Uterus (tissue), 2 donors: ENCODE measurements around the gene CRHR2.

Experiments
- POLR2A ChIP-seq, 2 donors: fragments of 450-650 bp; IDR thresholded peaks; one replicate each; pipeline ENCODE4 v1.6.1; 2016; ENCODE audit warnings: antibody characterized with exemption in 2 of 2, mild to moderate bottlenecking in 1 of 2, moderate library complexity in 1 of 2
- TF ChIP-seq, protein P1 (sequence below), 4 experiments: fragments of 200-600 bp in 2 of 4; fragments of 450-650 bp in 2 of 4; sonication (generic) in 2 of 4; IDR thresholded peaks; one replicate each; pipeline ENCODE4 v1.5.1; 2016 to 2019; ENCODE audit warnings: antibody characterized with exemption in 4 of 4, mild to moderate bottlenecking in 2 of 4, moderate library complexity in 1 of 4

GRCh38 chr7:30662431-30662939, 19.8 kb downstream of the CRHR2 start:
- TF ChIP-seq, protein P1, sequence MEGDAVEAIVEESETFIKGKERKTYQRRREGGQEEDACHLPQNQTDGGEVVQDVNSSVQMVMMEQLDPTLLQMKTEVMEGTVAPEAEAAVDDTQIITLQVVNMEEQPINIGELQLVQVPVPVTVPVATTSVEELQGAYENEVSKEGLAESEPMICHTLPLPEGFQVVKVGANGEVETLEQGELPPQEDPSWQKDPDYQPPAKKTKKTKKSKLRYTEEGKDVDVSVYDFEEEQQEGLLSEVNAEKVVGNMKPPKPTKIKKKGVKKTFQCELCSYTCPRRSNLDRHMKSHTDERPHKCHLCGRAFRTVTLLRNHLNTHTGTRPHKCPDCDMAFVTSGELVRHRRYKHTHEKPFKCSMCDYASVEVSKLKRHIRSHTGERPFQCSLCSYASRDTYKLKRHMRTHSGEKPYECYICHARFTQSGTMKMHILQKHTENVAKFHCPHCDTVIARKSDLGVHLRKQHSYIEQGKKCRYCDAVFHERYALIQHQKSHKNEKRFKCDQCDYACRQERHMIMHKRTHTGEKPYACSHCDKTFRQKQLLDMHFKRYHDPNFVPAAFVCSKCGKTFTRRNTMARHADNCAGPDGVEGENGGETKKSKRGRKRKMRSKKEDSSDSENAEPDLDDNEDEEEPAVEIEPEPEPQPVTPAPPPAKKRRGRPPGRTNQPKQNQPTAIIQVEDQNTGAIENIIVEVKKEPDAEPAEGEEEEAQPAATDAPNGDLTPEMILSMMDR (IDR thresholded peaks at IDR 0.05) = no peak
- no peak for TF ChIP-seq POLR2A (IDR thresholded peaks at IDR 0.05)
